HG03460 (cell line): ENCODE measurements around the gene YTHDF1.

Source experiments
- ATAC-seq: cut with Tn5 transposase; IDR thresholded peaks from one replicate; pipeline ENCODE4 v1.9.1; 2021; ENCODE audit not compliant: unreplicated experiment

Gene YTHDF1

DNA sequence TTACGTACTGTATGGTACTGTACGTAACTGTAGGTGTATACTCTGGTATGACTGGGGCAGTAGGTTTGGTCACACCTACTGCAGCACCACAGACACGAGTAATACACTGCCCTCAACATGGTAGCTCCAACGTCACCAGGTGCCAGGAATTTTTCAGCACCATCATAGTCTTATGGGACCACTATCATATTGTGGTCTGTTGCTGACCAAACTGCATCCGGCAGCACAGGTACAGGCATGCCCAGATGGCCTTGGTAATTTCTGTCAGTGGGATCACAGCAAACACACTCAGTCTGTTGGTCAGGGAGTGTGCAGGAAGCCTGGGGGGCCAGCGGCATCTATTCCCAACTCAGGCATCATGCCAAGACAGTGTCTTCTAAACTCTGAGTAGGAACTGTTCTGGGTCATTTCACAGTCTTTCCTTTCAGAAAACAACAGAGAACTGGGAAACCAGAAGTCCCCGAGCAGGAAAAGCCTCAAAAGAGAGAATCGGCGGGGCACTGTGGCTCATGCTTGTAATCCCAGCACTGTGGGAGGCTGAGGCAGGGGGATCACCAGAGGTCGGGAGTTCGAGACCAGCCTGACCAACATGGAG is 5.8 kb downstream of the YTHDF1 start:
- no peak for ATAC-seq

GRCh38 chr20:63208346-63208909 is 7.5 kb downstream of the YTHDF1 start:
- ATAC-seq: no peak

GRCh38 chr20:63206878-63207277 is 9.1 kb downstream of the YTHDF1 start:
- no peak for ATAC-seq

- ATAC-seq: no peak
Observed at GRCh38 chr20:63205896-63206295, 10.0 kb downstream of the YTHDF1 start.

- no peak for ATAC-seq
Observed at GRCh38 chr20:63204362-63204761, 11.6 kb downstream of the YTHDF1 start.

- no peak for ATAC-seq
Observed at GRCh38 chr20:63202811-63203526, 13.0 kb downstream of the YTHDF1 start.

DNA sequence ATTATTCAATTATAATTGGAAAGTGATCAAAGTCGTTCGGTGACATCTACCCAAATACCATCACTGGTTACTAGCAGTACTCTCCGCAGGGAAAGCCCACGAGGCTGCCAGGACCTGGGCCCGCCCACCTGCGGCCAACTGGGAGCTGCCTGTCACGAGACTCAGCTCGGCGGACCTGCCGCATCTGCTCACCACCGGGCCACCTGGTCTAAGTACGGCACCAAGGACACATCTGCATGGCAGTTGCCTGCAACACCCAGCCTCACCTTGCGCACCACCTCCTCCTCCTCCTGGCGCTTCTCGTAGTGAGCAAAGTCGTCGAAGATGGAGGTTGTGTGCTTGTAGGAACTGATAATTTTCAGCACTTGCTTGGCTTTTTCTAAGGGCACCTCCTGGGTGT is 13.9 kb downstream of the YTHDF1 start:
- no peak for ATAC-seq

DNA sequence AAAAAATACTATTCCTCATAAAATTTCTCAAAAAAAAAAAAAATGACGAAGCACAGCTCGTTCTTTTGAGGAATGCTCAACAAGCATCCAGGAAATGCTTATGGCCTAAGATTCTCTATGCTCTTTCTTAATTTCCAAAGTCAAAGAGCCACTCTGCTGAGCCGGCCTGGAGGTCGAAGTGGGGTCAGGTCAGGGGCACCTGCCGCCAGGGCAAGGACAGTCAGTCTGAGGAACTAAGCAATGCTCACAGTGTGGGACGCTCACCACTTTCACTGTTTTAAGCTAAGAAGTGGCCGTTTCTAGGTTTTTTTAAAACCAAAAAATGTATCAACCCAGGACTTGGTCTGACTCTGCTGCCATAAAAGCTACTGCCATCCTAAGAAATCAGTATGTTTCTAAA is 17.3 kb downstream of the YTHDF1 start:
- ATAC-seq: no peak

GRCh38 chr20:63196768-63197470 is 19.0 kb downstream of the YTHDF1 start:
- no peak for ATAC-seq

DNA sequence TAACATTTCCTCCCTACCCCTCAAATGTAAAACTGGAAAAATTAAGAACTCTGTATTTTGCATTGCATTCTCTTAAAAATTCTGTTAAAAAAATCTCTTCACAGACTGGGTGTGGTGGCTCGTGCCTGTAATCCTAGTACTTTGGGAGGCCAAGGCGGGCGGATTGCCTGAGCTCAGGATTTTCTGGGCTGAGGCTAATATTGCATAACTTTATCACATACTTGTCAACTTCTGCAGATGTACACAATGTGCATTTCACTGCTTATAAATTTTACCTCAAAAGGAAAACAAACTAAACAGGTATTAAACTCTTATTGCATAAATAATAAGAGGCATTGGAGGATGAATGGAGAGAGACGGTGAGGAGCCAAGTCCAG is 21.1 kb downstream of the YTHDF1 start:
- no peak for ATAC-seq

GRCh38 chr20:63194007-63194796 is 21.7 kb downstream of the YTHDF1 start:
- ATAC-seq: no peak

DNA sequence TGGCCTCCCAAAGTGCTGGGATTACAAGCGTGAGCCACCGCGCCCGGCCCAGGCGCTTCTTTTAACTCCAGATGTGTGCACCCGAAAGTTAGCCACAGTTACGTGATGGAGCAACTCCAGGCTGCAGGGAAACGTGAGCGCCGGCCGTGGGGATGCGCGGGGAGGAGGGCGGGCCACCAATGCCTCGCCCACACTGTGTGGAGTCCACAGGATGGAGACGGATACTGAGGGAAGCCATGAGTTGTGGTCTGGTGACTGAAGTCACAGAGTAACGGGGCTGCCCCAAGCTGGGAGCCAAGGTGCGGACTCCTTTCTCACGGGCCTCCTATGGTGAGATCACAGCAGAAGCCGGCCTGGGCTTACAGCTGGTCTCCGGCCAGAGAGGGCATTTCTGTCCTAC is 23.2 kb downstream of the YTHDF1 start:
- ATAC-seq: no peak

DNA sequence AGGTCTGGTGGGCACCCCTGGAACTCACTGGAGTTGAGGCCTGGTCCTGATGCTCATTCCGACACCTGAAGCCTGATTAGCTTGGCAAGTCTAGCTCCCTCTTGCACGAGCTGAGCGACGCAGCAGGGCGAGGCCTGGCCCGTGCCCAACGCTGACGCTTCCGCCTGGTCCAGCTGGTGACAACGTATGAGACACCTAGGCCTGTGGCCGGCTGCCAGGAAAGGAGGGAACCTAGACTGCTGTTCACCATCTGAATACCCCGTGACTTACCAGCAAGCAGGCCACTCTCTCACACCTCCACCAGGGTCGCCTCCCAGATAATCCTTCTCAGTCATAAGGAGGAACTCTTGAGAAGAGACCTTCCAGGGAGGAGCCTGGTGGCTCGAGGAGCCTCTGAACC is 24.5 kb downstream of the YTHDF1 start:
- ATAC-seq: no peak

- ATAC-seq: no peak
Observed at GRCh38 chr20:63190828-63191227, 25.1 kb downstream of the YTHDF1 start.

DNA sequence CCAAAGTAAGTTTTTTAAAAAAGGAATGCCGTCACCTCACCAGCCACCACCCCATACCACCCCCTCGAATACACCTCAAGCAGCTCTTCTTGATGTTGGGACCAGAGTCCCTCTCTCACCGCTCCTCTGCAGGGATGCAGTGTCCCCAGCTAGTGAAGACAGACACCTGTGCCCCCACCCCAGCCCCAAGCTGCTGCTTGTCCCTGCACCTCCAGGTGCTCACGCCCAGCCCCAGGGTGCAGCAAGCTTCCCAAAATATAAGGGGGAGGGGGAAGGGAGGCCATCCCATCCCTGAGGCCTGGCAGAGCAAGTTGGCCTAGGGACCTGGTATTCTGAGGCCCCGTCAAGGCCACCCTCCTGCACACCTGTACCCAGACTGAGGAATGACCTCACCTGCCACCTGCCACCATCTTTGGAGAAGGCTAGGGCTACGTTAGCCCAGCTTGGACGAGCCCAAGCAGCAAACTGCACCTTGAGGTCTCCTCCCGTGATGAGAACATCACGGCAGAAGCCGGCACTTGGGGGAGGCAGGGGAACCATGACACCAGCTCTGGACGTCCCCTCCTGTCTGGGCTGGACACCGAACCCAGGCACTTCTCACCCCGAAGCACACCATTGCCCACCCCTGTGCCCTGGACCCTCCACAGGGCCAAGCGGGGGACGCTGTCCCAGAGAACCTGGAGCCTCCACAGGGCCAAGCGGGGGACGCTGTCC is 25.9 kb downstream of the YTHDF1 start:
- ATAC-seq: no peak

DNA sequence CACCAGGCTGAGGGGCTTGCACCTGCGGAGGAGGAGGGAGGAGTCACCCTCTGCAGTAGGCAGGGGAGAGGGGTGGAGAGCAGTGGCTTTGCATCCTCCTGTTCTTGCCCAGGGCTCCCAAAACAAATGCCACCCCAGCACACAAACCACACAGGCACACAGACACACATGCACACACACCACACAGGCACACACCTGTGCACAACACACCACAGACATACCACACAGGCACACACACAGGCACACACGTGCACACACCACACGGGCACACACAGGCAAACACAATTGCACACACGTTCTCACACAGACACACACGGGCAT is 26.6 kb downstream of the YTHDF1 start:
- no peak for ATAC-seq

GRCh38 chr20:63188641-63189321 is 27.1 kb downstream of the YTHDF1 start:
- ATAC-seq: no peak

GRCh38 chr20:63188159-63188442 is 27.8 kb downstream of the YTHDF1 start:
- ATAC-seq: no peak

DNA sequence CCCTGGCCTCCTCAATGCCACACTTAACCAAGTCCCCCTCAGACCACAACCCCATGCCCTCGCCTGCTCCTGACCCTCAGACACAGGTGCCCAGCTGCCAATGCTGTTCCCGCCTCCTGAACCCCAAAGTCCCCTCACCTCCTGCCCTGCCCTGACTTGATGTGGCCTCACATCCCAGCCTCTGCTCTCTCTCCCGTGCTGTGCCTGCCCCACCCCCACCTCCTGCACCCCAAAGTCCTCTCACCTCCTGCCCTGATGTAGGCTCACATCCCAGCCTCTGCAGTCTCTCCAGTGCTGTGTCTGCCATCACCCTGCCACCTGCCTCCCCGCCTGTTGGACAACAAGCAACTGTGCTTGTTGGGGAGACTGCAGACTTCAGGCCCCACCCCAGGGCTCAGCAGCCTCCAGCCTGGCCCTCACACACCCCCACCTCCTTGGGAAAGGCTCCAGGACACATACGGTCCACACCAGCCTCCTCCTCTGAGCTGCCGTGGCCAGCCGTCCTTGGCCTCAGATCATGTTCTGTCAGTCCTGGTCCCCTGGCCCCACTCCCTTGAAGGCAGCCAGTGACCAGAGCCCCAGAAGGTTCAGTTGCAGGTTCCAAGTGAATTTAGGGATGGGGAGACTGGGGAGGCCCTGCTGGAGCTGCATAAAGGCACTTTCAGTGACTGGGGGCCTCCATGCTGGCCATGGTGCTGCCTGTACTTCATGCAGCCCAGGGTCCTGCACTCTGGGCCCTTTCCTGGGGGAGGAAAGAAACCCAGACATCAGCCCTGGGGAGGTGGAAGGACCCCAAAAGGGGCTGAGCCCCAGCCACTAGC is 28.4 kb downstream of the YTHDF1 start:
- no peak for ATAC-seq
